ENCODE data around the gene TMEM117. TPM values are rescaled to one million over a fixed set of nuclear protein-coding genes. Genes with fewer than 3 reads are reported as not detected.
"Not testable (repeated sequence)": the region's sequence is repeated elsewhere in the genome, so short reads cannot be mapped to it uniquely, and the experiment has no call there.

The TMEM117 gene
- total RNA-seq, 1 experiment from 2014 or later, result 7.8 TPM

DNA sequence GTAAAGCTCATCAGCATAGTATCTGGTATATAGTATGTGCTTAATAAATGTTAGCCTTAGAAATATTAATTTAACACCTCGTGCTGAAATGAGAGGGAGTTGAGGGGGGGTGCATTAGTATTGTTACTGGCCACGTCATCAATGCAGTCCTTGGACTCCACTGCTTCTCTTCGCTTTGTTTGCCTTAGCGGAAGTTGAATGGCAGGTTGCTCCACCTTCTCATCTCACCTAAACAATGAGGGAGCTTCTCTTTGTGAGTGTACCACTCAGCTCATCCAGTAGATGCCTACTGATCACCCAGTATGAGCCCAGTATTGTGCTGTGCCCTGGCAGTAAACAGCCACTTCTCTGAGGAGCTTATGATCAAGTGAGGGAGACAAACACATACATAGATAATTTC lies 4.5 kb downstream of the TMEM117 start:
- no peak for DNase-seq (ENCODE audit: low spot score)

DNA sequence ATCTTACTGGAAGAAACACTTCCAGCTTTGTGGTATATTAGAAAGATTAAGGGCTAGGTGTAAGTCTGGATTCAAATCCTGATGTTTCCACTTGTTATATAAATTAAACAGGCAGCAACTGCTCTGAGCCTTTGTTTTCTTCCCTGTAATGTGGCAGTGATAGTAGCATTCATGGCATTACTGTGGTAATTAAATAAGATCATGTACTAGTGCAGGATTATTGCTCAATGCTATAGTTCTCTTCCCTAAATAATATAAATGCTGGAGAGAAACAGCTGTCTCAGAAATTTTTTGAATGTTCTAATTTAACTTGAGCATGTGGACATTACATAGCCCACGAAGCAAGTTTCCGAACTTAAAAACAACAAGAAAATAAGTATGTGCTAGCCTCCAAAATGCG lies 5.4 kb downstream of the TMEM117 start:
- DNase-seq (ENCODE audit: low spot score), result no peak

DNA sequence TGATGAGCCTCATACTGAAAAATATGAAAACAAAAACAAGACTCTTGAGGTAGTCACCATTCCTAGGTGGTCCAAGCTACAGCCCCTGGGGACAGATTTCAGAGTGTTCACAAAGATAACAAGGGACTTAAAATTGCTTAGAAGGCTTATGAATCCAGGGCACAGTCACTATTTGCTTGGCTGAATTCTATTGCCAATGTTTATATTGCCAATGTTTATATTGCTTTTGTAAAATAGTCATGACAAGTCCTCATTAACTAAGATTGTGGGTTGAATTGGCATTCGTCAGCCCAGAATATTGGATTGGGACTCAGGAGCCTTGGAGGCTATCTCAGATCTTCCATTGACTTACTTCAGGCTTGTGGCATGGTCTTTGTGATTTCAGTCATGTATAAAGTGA lies 6.4 kb downstream of the TMEM117 start:
- DNase-seq (ENCODE audit: low spot score), result no peak

DNA sequence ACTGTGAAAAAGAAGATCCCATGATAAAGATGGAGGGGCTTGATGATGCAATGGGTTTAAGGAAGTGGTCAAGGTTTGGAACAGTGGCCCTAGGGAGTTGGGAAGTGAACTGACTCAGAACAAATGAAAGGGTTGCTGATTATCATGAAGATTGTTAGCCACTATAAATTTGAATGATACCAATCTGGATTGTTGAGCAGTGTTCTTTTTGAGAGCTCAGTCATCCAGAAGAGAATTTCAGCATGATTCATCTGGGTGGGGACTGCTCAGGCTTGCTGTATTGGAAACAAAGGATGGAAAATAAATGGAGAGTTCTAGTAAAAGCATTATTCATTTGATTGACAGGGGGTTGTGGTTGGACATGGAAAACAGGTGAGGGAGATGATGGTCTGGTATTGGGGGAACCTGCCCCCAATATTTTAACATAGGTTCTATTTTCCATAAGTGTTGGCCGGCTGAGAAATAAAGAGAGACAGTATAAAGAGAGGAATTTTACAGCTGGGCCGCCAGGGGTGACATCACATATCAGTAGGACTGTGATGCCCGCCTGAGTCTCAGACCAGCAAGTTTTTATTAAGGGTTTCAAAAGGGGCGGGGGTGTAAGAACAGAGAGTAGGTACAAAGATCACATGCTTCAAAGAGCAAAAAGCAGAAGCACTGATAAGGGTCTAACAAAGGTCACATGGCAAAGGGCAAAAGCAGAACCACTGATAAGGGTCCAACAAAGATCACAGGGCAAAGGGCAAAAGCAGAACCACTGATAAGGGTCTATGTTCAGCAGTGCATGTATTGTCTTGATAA lies 11.7 kb downstream of the TMEM117 start:
- peak; percentile 38 for DNase-seq (ENCODE audit: low spot score)

DNA sequence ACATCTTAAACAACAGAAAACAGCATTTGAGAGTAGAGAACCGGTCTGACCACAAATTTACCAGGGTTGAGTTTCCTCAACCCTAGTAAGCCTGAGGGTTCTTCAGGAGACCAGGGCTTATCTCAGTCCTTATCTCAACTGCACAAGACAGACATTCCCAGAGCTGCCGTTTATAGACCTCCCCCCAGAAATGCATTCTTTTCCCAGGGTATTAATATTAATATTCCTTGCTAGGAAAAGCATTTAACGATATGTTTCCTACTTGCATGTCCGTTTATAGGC lies 12.3 kb downstream of the TMEM117 start:
- DNase-seq (ENCODE audit: low spot score), result peak; percentile 31

DNA sequence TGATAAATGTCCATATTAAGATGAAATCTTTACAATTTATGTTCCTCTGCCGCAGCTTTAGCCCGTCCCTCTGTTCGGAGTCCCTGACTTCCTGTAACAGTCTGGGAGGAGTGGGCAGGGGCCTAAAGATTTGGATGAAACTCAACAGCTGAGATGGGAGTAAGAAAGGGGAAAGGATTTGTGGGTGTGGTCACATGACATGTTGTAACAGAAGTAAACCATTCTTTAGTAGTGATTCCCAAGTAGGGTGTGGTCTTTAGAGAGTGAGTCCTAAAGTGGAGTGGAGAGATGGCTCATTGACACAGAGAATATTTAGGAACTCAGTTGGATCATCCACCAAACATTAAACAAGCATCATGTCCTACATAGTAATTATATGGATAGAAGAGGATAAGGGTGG lies 12.9 kb downstream of the TMEM117 start:
- no peak for DNase-seq (ENCODE audit: low spot score)

DNA sequence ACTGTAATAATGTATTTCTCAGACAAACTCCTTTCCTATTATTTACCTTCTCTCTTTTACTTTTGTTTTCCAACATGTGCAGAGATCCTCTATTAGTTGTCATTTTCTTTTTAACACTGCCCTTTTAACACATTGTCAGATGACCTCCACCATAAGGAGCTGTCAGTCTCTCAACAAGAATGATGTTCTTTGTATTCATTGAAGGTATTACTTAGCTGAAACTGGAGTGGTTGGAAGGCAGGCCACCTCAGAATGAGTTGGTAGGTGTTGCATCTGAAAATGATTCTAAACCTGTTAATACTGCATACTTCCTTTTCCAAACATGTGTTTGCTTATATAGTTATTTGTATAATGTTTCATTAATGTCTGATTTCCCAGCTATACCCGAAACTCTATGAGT lies 16.9 kb downstream of the TMEM117 start:
- DNase-seq (ENCODE audit: low spot score), result no peak

DNA sequence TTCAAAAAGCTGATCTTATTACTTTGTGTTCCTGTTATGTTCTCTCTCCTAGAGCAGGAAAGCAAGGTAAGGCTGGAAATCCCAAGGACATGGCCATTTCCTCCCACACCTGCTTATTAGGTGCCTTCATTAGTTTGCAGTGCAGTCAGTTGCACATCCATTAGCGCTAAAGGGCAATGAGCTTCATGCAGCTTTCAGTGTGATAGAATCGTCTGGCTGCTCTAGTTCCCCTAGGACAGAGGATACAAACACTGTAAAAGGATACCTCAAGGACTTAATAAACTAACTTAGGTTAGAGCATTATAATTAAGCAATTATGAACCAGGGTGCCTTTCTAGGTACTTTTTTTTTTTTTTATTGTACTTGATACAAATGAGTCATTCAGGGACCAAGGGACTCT lies 21.1 kb downstream of the TMEM117 start:
- no peak for DNase-seq (ENCODE audit: low spot score)

DNA sequence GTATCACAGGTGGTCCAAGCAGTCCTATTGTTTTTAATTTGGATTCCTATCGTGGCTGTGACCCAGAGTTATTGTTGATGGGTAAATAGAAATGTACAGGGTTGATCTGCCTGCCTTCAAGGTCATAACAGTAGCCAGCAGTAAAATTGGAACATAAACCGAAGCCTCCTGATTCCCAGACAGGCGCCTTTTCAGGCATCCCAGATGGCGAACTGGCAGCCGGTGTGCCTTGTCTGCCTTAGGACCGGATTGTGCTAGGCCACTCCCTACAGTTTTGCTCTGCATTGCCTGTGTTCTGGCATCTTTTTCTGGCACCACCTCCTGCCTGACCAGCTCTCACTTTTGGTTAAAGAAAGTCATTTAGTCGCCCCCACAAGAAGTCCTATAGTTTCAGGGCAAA lies 22.2 kb downstream of the TMEM117 start:
- DNase-seq (ENCODE audit: low spot score), result no peak

DNA sequence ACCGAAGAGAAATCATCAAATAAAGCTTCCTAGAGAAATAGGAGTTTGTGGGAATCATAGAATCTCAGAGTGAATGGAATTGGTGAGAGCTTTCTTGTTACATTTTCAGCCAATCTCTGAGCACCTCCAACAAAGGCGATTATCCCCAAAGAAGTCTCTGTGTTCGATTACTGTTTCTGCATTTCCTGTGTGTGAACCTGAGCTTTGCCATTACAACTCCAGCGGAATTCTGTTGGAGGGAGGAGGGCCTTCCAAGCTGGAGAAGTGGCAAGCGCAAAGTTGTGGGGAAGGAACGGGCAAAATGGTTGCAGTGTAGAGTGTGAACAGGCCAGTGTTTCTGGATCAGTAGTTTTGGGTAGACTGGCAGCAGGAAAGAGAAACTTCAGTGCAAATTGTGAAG lies 23.1 kb downstream of the TMEM117 start:
- DNase-seq (ENCODE audit: low spot score), result no peak

DNA sequence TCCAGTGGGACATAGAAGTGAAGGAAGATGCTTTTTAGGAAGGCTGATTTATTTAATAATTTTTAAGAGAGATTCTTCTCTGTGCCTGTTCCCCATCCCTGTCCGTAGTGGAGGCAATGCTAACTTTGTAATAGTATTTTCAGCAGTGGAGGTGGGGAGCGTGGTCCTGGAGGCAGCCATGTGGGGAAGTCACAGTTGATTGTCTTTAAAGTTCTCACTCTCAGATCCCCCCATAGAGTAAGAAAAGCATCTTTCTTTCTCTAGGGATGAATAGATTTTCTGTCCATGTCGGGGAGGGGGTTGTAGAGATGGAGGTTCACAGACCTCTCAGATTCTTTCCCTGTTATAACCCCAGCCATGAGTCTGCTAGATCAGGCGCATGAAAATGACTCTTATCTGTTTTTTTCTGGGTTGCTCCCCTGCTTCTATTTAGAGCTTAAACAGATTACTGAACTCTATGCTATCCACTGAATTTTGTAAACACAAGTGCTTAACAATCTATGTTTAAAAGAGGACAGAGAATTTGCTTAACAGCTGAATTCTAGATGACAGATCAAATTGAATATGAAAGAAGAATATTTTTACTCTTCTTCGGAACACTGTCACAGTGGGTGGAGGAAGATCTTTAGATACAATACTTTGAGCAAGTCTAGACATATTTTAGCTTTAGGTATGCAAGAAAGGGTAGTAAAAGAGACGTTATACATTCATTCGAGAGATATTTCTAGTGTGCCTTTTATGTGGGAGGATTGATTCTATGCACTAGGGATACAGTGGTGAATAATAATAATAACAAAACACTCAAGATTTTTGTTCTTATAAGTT lies 25.3 kb downstream of the TMEM117 start:
- no peak for DNase-seq (ENCODE audit: low spot score)

DNA sequence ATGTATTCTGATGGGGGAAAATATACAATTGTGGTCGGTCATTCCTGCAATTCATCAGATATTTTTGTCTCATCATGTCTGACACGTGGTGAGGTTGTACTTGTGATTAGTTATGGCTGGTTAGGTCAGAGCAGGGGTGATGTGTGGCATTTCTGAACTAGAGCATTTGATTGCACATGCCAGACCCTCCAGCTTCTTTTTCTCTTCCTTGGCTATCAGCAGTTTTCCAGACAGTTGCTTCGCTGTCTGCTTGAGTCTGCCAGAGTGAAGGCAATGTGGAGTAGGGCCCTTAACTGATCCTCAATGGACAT lies 25.9 kb downstream of the TMEM117 start:
- DNase-seq (ENCODE audit: low spot score), result no peak

DNA sequence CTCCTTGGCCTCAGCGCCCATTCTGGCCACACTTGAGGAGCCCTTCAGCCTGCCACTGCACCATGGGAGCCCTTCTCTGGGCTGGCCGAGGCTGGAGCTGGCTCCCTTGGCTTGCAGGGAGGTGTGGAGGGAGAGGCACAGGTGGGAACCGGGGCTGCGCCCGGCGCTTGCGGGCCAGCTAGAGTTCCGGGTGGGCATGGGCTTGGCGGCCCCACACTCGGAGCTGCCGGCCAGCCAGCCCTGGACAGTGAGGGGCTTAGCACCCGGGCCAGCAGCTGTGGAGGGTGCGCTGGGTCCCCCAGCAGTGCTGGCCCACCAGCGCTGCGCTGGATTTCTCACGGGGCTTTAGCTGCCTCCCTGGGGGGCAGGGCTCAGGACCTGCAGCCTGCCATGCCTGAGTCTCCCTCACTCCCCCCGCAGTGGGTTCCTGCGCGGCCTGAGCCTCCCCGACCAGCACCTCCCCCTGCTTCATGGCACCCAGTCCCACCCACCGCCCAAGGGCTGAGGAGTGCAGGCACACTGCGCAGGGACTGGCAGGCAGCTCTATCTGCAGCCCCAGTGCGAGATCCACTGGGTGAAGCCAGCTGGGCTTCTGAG lies 28.0 kb downstream of the TMEM117 start:
- no peak for DNase-seq (ENCODE audit: low spot score)

DNA sequence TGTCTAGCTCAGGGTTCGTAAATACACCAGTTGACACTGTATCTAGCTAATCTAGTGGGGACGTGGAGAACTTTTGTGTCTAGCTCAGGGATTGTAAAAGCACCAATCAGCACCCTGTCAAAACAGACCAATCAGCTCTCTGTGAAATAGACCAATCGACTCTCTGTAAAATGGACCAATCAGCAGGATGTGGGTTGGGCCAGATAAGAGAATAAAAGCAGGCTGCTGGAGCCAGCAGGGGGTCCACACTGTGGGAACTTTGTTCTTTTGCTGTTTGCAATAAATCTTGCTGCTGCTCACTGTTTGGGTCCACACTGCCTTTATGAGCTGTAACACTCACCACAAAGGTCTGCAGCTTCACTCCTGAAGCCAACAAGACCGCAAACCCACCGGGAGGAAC lies 28.7 kb downstream of the TMEM117 start:
- not testable (repeated sequence) for DNase-seq (ENCODE audit: low spot score)

DNA sequence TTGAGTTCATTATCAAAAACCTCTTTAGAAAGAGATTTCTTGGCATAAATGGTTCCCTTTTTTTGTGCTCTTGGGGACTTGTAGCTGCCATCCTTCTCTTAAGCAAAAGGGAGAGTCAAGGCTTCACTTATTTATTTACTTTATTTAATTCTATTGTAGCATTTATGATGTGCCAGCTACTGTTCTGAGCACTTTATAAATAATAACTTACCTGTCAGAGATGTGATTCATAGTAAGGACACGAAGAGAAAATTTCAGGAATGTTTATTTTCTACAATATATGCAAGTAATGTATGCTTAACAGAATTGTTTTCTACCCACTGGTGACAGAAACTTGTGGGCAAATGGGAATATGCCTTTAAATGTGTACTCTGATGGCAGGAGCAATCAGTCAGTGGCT lies 33.3 kb downstream of the TMEM117 start:
- no peak for DNase-seq (ENCODE audit: low spot score)

DNA sequence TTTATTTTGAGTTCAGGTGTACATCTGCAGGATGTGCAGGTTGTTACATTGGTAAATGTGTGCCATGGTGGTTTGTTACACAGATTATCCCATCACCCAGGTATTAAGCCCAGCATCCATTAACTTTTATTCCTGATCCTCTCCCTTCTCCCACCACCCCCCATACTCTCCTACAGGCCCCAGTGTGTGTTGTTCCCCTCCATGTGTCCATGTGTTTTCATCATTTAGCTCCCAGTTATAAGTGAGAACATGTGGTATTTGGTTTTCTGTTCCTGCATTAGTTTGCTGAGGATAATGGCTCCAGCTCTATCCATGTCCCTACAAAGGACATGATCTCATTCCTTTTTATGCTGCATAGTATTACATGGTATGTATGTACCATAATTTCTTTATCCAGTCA lies 33.9 kb downstream of the TMEM117 start:
- DNase-seq (ENCODE audit: low spot score), result not testable (repeated sequence)

DNA sequence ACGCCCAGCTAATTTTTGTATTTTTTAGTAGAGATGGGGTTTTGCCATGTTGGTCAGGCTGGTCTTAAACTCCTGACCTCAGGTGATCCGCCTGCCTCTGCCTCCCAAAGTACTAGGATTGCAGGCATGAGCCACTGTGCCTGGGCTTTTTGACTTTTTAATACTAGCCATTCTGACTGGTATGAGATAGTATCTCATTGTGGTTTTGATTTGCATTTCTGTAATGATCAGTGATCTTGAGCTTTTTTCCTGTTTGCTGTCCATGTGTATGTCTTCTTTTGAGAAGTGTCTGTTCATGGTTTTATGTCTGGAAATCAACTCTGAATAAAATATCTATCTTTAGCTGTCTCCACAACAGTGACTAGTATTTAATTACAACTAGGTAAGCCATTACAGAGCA lies 35.4 kb downstream of the TMEM117 start:
- DNase-seq (ENCODE audit: low spot score), result not testable (repeated sequence)

DNA sequence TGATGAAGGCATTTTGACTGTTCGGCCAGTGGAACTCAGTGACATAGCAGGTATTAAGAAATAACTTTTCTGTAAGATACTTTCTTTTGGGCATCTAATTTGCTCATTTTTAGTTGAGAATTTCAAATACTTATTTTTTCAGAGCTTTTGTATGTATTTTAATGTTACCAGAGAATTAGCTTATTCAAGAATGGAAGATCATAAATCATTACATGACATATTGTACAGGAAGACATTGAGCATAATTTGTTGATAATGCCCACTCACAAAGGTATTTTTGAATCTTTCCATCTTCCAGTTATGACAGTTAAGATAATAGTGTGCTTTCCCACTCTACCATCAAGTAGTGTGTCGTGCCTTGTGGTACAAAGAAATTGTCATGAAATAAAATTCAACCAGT lies 36.5 kb downstream of the TMEM117 start:
- DNase-seq (ENCODE audit: low spot score), result no peak

DNA sequence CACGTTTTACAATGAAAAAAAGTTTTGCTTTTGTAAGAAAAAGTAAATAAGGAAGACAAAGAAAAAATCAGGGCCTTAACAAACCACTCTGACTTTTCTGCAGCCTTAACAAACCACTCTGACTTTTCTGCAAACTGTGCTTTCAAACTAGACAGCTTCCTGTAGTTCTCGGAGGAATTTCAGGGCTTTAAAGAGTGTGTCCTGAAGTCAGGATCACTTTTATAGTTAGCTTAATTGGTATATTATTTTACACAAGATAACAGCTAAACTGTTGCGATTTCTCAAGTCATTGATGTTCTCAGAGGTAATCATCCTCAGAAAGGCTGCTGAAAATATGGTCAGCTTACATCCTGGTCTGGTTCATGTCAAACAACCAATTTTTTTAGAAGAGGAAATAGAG lies 42.2 kb downstream of the TMEM117 start:
- DNase-seq (ENCODE audit: low spot score), result no peak

DNA sequence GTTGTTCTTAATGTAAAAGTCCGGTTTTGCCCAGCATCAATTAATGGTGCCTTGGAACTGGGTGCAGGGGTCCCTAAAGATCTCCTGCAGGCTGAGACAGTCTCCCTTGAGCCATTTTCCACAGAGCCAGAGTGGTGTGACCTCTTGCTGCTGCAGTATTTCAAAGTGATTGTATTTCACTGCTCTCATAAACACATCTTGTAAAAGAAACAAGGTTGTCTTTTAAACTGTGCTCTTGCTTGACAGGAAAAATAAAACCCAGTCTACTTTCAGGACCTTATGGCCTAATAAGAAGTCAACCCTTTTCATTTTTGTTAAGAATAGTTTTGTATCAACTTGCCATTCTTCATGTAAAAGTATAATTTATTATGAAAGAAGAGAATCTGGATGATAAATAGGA lies 44.7 kb downstream of the TMEM117 start:
- DNase-seq (ENCODE audit: low spot score), result no peak

DNA sequence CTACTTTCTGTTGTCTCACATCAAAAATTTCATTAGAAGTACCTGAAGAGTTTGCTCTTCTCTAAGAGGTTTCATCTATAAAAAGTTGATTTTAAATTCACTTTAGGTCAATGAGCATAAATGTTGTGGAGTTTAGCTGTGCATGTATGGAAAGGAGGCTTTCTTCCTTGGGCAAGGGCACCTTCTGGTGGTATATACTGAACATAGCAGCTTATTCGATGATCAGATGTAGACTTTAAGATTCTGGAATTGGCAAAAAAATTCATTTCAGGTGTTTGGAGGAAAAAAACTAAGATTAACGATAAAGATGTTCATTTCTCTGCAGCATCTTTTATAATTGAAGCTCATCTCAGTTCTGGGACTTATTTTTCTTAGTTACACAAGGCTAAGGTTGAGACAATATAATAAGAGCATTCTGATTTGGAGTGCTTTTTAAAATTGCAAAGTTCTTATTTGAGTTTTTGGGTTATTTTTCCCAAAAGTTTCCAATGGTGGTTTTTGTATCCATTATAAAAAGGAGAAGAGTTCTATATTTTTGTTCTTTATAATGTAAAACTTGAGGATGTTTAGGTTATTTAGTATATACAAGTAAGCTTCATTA lies 46.8 kb downstream of the TMEM117 start:
- peak; percentile 58 for DNase-seq (ENCODE audit: low spot score)

DNA sequence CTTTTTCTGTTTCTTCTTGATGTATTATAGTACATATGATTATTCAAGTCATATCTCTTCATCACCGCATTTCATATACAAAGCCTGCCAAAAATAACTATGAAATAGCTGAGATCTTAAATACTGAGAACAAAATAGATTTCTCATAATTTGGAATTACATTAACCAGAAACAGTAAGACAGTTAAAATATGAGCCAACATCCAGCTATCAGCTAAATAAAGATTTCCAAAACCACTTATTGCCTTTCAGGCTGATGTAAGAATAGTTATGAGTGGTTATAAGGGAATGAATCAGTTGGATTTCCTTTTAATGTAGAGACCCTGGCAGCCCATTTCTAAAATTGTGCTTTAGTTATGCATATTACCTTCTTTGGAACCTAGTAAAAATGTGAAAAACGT lies 47.4 kb downstream of the TMEM117 start:
- DNase-seq (ENCODE audit: low spot score), result no peak

DNA sequence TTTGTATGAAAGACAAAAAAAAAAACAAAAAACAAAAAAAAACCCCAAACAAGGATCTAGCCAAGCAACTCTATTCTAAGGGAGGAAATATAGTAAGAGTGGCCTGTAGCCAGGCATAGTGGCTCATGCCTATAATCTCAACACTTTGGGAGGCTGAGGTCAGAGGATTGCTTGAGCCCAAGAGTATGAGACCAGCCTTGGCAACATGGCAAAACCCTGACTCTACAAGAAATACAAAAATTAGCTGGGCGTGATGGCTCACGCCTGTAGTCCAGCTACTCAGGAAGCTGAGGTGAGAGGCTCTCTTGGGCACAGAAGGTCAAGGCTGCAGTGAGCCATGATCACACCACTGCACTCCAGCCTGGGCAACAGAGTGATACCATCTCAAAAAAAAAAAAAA lies 47.9 kb downstream of the TMEM117 start:
- DNase-seq (ENCODE audit: low spot score), result no peak
